ENCODE data around the gene CCDC7.

DNA sequence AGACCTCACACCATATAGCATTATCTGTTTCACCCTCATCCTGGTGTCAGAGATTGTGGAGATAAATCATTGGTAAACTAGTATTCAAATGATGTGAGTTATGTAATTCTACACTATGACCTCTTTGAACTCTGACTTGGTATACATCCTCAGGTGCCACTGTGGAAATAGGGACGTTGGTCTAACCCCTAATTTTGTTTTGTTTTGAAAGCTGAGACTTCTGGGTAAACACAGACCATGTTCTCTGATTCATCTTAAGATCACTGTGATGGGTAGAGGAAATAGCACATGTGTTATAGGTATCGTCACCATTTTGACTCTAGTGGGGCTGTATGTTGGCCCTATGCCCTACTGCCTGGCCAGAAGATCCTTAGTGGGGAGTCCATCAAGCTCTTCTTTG lies 241.6 kb downstream of the CCDC7 start:
- TF ChIP-seq, protein P1, sequence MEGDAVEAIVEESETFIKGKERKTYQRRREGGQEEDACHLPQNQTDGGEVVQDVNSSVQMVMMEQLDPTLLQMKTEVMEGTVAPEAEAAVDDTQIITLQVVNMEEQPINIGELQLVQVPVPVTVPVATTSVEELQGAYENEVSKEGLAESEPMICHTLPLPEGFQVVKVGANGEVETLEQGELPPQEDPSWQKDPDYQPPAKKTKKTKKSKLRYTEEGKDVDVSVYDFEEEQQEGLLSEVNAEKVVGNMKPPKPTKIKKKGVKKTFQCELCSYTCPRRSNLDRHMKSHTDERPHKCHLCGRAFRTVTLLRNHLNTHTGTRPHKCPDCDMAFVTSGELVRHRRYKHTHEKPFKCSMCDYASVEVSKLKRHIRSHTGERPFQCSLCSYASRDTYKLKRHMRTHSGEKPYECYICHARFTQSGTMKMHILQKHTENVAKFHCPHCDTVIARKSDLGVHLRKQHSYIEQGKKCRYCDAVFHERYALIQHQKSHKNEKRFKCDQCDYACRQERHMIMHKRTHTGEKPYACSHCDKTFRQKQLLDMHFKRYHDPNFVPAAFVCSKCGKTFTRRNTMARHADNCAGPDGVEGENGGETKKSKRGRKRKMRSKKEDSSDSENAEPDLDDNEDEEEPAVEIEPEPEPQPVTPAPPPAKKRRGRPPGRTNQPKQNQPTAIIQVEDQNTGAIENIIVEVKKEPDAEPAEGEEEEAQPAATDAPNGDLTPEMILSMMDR (conservative IDR thresholded peaks at IDR 0.05; ENCODE audit: low read length): no peak
- no peak for TF ChIP-seq EZH2phosphoT487 (IDR thresholded peaks at IDR 0.05; ENCODE audit: borderline replicate concordance)
